ENCODE data around the gene STK10.
"Not testable (repeated sequence)": the region's sequence is repeated elsewhere in the genome, so short reads cannot be mapped to it uniquely, and the experiment has no call there.

Gene STK10

GRCh38 chr5:172153695-172154094 lies 34.3 kb downstream of the STK10 start:
- TF ChIP-seq, protein P1, sequence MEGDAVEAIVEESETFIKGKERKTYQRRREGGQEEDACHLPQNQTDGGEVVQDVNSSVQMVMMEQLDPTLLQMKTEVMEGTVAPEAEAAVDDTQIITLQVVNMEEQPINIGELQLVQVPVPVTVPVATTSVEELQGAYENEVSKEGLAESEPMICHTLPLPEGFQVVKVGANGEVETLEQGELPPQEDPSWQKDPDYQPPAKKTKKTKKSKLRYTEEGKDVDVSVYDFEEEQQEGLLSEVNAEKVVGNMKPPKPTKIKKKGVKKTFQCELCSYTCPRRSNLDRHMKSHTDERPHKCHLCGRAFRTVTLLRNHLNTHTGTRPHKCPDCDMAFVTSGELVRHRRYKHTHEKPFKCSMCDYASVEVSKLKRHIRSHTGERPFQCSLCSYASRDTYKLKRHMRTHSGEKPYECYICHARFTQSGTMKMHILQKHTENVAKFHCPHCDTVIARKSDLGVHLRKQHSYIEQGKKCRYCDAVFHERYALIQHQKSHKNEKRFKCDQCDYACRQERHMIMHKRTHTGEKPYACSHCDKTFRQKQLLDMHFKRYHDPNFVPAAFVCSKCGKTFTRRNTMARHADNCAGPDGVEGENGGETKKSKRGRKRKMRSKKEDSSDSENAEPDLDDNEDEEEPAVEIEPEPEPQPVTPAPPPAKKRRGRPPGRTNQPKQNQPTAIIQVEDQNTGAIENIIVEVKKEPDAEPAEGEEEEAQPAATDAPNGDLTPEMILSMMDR (IDR thresholded peaks at IDR 0.05; ENCODE audit: low read depth, low read length) = no peak
- no peak overlapping the region for H3K4me3 ChIP-seq (ENCODE audit: low read depth, low read length)

GRCh38 chr5:172151661-172152210 lies 36.3 kb downstream of the STK10 start:
- TF ChIP-seq, protein P1 (IDR thresholded peaks at IDR 0.05; ENCODE audit: low read depth, low read length) = no peak
- no peak overlapping the region for H3K4me3 ChIP-seq (ENCODE audit: low read depth, low read length)

DNA sequence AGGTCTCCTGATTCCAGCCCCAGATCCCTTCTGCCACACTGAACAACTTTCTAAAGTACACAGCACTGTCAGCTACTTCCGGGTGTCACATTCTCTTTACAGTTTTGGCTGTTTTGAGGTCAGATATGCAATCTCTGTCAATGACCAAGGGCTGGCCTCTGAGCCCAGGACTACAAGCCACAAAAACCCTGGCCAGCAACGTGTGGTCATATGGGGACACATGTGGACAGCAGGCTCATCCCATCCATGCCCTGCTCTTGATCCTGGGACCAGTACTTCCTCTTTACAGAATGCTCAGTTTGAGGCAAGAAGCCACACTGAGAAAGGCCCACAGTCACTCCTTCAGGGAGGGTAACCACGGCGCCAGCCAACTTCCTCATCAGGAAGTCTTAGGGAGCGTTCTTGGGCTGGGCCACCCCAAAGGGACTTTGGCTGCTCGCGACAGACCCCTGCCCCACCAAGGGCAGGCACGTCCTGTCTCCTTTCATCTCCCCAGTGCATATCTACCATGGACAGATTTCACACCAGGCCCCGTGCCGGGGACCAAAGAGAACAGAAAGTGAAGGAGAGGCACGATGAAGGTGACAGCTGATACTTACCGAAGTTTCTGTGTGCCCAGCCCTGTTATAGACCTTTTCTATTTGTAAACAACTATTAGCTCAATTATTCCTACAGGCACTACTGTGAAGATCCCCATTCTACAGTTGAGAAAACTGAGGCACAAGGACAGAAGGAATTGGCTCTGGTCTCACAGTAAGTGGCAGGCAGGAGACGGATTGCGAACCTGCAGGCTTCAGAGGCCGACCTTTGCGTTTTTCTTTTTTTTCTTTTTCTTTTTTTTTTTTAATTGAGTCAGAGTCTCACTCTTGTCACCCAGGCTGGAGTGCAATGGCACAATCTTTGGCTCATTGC lies 37.3 kb downstream of the STK10 start:
- H3K4me3 ChIP-seq (ENCODE audit: low read depth, low read length) = no peak overlapping the region
- TF ChIP-seq, protein P1 (IDR thresholded peaks at IDR 0.05; ENCODE audit: low read depth, low read length) = no peak

DNA sequence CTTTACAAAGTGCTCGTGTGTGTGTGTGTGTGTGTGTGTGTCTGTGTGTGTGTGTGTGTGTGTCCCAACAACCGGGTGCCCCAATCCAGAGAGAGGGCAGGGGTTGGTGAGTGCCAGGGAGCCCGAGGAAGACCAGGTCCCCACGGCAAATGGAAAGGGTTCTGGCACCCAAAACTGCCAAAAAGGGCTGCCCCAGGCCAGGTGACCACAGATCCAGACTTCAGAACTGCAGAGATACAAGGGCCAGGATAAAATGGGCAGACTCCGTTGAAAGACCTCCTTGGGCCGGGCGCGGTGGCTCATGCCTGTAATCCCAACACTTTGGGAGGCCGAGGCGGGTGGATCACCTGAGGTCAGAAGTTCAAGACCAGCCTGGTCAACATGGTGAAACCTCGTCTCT lies 38.5 kb downstream of the STK10 start:
- H3K4me3 ChIP-seq (ENCODE audit: low read depth, low read length) = not testable (repeated sequence)

- H3K4me3 ChIP-seq (ENCODE audit: low read depth, low read length) = no peak overlapping the region
- TF ChIP-seq, protein P1 (IDR thresholded peaks at IDR 0.05; ENCODE audit: low read depth, low read length) = no peak
Observed at GRCh38 chr5:172149073-172149472, 39.0 kb downstream of the STK10 start.

DNA sequence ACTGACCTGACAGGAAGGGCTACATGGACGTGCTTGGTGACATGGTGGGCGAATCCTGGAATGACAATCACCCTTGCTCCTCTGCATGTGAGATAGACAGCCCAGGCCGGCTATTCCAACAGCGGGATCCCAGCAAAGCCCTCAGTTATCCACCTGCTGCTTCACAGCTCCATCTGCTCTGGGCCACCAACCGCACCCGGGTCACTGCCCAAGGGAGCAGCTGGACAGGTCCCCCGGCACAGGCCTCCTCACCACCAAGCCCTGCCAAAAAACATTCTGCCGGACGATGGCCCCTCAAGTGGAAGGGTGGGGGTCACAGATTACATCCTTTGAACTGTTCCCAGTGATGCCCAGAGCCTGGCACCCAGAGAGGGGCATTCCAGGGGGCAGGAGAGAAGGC lies 39.6 kb downstream of the STK10 start:
- TF ChIP-seq, protein P1 (IDR thresholded peaks at IDR 0.05; ENCODE audit: low read depth, low read length) = no peak

DNA sequence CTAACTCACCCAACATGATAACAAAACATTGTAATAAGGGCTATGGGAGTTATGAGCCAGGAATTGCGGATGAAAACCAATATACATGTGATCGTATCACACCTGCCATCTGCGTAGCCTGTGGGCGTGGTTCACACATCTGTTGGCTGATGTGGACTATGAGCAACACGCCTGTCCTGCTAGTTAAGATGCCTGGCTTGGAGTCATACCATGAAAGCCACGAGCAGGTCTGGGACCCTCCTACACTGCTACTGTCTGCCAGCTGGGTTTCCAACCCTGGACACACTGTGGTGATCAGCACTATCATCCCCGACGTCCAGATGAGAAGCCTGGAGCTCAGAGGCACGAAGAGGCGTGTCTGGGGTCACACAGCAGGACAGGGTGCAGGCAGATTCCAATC lies 40.2 kb downstream of the STK10 start:
- TF ChIP-seq, protein P1 (IDR thresholded peaks at IDR 0.05; ENCODE audit: low read depth, low read length) = no peak
- H3K4me3 ChIP-seq (ENCODE audit: low read depth, low read length) = no peak overlapping the region

More for the DNA sequence above, 39.6 kb downstream of the STK10 start:
- H3K4me3 ChIP-seq (ENCODE audit: low read depth, low read length) = no peak overlapping the region

All from WI38 (cell line).